GM12873 (cell line): ENCODE results near the gene GFRA1.

Experiments
- CTCF ChIP-seq: IDR thresholded peaks from 2 replicates; pipeline ENCODE4 v1.5.1; 2012; ENCODE audit warnings: low read depth, mild to moderate bottlenecking, moderate library complexity, low read length, control low read depth; ENCODE audit not compliant: insufficient read depth; ENCODE audit errors: missing control alignments

GFRA1 gene

GRCh38 chr10:116270126-116270770 is 2.8 kb downstream of the GFRA1 start:
- TF ChIP-seq CTCF, result no peak

- no peak for TF ChIP-seq CTCF
Observed at GRCh38 chr10:116269619-116270018, 3.4 kb downstream of the GFRA1 start.

- TF ChIP-seq CTCF, result no peak
Observed at GRCh38 chr10:116268976-116269375, 4.0 kb downstream of the GFRA1 start.

- no peak for TF ChIP-seq CTCF
Observed at GRCh38 chr10:116265686-116266085, 7.3 kb downstream of the GFRA1 start.

- TF ChIP-seq CTCF, result no peak
Observed at GRCh38 chr10:116263870-116264655, 8.9 kb downstream of the GFRA1 start.

GRCh38 chr10:116262678-116263077 is 10.3 kb downstream of the GFRA1 start:
- TF ChIP-seq CTCF, result no peak

- no peak for TF ChIP-seq CTCF
Observed at GRCh38 chr10:116260599-116260998, 12.4 kb downstream of the GFRA1 start.
